Measurements from ENCODE around the gene ATP2A1. TPM values are rescaled to one million over a fixed set of nuclear protein-coding genes. Genes with fewer than 3 reads are reported as not detected.
"Not testable (repeated sequence)": the region's sequence is repeated elsewhere in the genome, so short reads cannot be mapped to it uniquely, and the experiment has no call there.

ATP2A1 gene
- polyA plus RNA-seq, 1 donor: 758 TPM

DNA sequence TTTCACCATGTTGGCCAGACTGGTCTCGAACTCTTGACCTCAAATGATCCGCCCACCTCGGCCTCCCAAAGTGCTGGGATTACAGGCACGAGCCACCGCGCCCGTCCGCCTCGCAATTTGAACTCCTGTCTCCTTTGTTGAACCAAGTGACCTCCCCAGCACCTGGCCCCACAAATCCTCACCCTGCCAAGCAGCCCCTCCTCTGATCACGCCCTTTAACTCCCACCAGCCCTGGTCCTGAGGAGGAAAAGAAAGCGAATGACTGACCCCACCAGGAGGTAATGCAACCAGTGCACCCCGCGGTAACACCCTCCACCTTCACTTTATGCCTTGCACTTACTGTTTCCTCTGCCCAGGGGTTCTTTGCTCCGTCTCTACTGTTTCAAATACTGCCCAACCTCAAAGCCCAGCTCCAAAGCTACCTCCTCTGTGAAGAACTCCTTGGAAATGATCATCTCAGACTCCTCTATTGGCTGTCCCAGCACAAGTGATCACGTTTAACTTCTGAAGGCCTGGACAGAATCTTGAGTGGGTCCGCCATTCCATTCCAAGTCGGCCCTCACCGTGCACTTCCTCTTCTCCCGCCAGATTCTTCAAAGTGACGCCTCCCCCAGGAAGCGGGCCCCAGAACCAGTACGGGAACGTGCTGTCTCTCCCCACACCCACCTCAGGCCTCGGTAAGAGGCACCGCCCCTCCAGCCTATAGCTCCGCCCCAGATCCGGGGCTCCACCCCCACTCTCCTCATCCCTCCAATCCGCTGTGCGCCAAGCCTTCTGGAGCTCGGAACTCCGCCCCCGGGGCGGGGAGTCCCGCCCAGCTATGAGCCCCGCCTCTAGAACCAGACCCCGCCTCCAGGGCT is 57.9 kb downstream of the ATP2A1 start:
- DNase-seq: peak; percentile 46

DNA sequence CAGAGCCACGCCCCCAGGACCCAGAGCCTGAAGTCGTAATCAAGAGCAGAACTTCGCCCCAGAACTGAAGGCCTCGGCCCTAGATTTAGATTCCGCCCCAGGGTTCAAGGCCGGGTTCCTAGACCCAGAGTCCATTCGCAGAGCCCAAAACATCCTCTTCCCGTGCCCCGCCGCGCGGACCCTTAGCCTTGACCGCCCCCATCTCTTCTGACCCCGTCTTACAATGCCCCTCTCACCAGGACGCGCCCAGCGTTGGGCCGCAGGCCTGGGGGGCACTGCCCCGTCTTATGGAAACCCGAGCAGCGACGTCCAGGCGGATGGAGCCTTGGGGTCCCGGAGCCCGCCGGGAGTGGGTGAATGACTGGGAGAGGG is 58.5 kb downstream of the ATP2A1 start:
- DNase-seq: no peak

DNA sequence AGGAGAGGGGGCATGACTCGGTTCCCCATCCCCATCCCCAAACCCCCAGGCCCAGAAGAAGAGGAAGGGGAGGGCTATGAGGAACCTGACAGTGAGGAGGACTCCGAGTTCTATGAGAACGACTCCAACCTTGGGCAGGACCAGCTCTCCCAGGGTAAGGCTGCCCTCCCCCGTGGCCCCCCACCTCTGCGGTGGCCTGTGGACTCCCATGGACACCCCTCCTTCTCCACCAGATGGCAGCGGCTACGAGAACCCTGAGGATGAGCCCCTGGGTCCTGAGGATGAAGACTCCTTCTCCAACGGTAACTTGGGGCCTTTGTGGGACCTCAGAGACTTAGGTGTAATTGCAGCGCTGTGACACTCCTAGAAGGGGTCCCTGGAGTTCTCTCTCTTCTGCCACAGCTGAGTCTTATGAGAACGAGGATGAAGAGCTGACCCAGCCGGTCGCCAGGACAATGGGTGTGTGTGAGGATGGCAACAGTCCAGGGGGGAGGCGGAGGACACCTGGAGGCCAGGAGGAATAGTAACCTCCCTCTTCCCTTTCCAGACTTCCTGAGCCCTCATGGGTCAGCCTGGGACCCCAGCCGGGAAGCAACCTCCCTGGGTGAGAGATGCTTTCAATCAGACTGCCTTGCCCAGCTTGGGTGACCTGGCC is 59.1 kb downstream of the ATP2A1 start:
- DNase-seq: no peak

DNA sequence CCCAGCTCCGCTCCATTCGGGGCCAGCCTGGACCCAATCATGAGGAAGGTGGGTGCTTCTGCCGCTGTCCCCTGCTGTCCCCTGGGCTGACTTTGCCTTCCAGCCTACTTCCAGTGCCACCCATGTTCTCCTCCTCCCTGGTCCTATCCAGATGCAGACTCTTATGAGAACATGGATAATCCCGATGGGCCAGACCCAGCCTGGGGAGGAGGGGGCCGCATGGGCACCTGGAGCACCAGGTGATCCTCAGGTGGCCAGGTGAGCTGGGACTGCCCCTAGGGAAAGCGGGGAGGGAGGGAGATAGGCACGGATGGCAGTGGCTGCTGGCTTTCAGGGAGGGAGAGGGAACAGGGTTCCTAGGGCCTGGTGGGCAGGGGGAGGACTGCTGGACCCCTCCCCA is 60.4 kb downstream of the ATP2A1 start:
- no peak for DNase-seq

DNA sequence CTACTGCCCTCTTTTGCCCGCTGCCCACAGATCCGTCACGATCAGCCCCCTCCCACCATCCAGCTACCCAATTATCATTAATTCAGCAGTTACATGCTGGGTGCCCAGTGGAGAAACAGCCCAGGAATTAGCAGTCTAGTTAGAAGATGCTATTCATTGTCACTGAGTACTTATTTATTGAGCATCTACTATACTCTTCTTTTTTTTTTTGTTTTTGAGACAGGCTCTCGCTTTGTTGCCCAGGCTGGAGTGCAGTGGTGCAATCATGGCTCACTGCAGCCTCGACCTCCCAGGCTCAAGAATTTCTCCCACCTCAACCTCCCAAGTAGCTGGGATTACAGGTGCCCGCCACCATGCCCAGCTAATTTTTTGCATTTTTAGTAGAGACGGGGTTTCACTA is 61.5 kb downstream of the ATP2A1 start:
- not testable (repeated sequence) for DNase-seq

DNA sequence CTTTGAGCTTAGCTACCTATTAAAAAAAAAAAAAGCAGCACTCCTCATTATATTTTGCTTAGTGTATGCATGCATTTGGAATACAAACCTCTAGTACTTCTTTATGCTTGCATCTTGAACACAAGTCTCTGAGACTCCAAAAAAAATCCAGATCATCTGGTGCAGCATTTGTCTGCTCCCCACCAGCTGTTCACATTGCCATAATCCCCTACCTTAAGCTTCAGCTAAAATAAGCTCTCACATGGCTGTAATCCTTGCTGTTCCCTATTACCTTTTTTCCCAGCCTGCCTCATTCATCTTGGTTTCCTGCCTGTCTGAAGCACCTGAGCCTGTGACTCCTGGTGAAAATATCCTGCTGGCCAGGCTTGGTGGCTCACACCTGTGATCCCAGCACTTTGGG is 65.0 kb downstream of the ATP2A1 start:
- DNase-seq: no peak

DNA sequence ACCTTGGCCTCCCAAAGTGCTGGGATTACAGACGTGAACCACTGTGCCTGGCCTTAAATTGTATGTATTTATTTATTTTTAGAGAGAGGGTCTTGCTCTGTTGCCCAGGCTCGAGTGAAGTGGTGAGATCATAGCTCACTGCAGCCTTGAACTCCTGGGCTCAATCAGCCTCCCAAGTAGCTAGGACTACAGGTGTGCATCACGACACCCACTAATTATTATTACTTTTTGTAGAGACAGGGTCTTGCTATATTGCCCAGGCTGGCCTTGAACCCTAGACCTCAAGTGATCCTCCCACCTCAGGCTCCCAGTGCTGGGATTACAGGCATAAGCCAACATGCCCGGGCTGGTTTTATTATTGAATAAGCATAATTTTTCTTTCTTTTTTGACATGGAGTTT is 68.4 kb downstream of the ATP2A1 start:
- no peak for DNase-seq

DNA sequence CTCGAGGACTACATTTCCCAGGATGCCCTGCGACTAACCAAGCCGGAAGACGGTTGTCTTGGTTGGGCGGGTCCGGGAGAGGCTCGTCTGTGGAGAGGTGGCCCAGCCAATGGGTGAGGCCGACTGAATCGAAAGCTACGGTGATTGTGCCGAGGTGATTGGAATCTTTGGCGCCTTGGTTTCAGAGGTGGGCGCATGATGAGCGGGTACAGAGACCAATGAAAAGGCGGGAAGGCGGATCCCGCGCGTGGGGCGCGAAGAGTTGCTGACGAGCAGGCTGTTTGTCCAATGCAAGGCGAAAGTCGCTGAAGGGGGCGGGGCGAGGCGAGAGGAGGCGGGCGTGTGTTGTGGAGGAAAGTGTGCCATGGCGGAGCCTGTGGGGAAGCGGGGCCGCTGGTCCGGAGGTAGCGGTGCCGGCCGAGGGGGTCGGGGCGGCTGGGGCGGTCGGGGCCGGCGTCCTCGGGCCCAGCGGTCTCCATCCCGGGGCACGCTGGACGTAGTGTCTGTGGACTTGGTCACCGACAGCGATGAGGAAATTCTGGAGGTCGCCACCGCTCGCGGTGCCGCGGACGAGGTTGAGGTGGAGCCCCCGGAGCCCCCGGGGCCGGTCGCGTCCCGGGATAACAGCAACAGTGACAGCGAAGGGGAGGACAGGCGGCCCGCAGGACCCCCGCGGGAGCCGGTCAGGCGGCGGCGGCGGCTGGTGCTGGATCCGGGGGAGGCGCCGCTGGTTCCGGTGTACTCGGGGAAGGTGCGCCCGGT is 72.5 kb downstream of the ATP2A1 start, which contains the start of gene NFATC2IP:
Gene NFATC2IP, plus strand, starts transcription at position 290 of the 762 bp plus-strand sequence. Its CDS starts 75 bp downstream, at position 365.
- peak; percentile 100 for DNase-seq

DNA sequence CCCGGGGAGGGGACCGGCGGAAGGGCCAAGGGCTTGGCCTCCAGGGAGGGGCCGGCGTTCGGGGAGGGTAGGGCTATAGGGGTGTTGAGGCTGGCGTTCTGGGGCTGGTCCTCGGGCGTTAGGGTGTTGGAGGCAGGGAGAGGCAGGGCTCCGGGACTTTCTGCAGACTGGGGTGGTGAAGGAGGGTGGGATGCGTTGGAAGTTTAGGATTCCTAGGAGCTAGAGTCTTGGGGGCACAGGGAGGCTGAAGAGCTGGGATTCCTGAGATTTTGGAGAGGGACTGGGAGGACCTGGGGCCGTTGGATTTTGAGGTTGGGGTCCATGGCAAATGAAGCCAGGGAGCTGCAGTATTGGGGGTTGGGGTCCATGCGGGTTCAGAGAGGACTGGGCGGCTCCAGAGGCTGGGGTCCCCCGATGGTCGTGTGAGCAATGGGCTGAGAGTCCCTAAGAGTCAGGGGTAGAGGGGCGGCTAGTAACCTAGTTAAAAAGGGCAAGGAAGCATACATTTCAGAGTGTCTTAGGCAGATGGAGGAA is 73.2 kb downstream of the ATP2A1 start:
- DNase-seq: no peak

Other genes starting within 250 kb of the ATP2A1 start
- 2.6 TPM for gene NPIPB8, start 240.4 kb upstream of the ATP2A1 start, polyA plus RNA-seq (ENCODE audit: insufficient read length)
- 599 TPM for gene EIF3C, start 167.0 kb upstream of the ATP2A1 start, polyA plus RNA-seq (ENCODE audit: insufficient read length)
- gene NPIPB9, start 126.7 kb upstream of the ATP2A1 start, polyA plus RNA-seq (ENCODE audit: insufficient read length): 2.6 TPM
- gene ATXN2L, start 55.5 kb upstream of the ATP2A1 start, polyA plus RNA-seq (ENCODE audit: insufficient read length): 85.5 TPM
- 165 TPM for gene TUFM, start 32.1 kb upstream of the ATP2A1 start, polyA plus RNA-seq (ENCODE audit: insufficient read length)
- 56.2 TPM for gene SH2B1, start 14.6 kb upstream of the ATP2A1 start, polyA plus RNA-seq (ENCODE audit: insufficient read length)
- 17.1 TPM for gene RABEP2, start 46.8 kb downstream of the ATP2A1 start, polyA plus RNA-seq (ENCODE audit: insufficient read length)
- gene CD19, start 53.5 kb downstream of the ATP2A1 start, polyA plus RNA-seq (ENCODE audit: insufficient read length): 0.32 TPM
- 29.1 TPM for gene NFATC2IP, start 72.4 kb downstream of the ATP2A1 start, polyA plus RNA-seq (ENCODE audit: insufficient read length)
- 30.7 TPM for gene SPNS1, start 96.3 kb downstream of the ATP2A1 start, polyA plus RNA-seq (ENCODE audit: insufficient read length)
- 2.2 TPM for gene LAT, start 106.6 kb downstream of the ATP2A1 start, polyA plus RNA-seq (ENCODE audit: insufficient read length)

Data from hindlimb muscle (tissue), 1 donor.